Mammary epithelial cell (primary cell): Measurements from ENCODE around the gene HSD17B8.

ENCODE experiments used
- CTCF ChIP-seq, 2 donors: IDR thresholded peaks in 1 of 2; conservative IDR thresholded peaks in 1 of 2; 2 replicates each; pipeline ENCODE4 v1.5.1; 2011 to 2012; ENCODE audit warnings: inconsistent platforms in 2 of 2, low read length in 2 of 2, mild to moderate bottlenecking in 2 of 2, control low read depth in 1 of 2, low read depth in 1 of 2; ENCODE audit not compliant: insufficient read depth in 1 of 2; ENCODE audit errors: extremely low read depth in 1 of 2
- EZH2 ChIP-seq: IDR thresholded peaks from 2 replicates; pipeline ENCODE4 v1.6.1; 2012; ENCODE audit warnings: low read length, inconsistent platforms, borderline replicate concordance

- no peak for TF ChIP-seq EZH2
- TF ChIP-seq CTCF (conservative IDR thresholded peaks at IDR 0.05 in 1 of 2, IDR thresholded peaks at IDR 0.05 in 1 of 2; ENCODE audit: extremely low read depth in 1 of 2, insufficient read depth in 1 of 2, low read depth in 1 of 2, low read length in 2 of 2): no peak
These were observed 27.5 kb upstream of the HSD17B8 start for GRCh38 chr6:33176906-33177305.
